ENCODE measurements around the gene ADAMTS16.

GRCh38 chr5:5182508-5183188 is 42.5 kb downstream of the ADAMTS16 start:
- TF ChIP-seq POLR2A (IDR thresholded peaks at IDR 0.05) (no peak), CTCF (IDR thresholded peaks at IDR 0.05) (no peak)
